ENCODE results near the gene NLGN4Y. TPM values are rescaled to one million over a fixed set of nuclear protein-coding genes. Genes with fewer than 3 reads are reported as not detected.

Gene NLGN4Y
- total and polyA plus RNA-seq, 2 of the 4 experiments (the other 2 are of a cell fraction): not detected

- H3K9me1 ChIP-seq (ENCODE audit: insufficient read depth, low read length): no peaks in the 10 kb centered on the region
- H3K27ac ChIP-seq (ENCODE audit: insufficient read depth, low read length): no peak overlapping the region
- H3K36me3 ChIP-seq (ENCODE audit: control insufficient read depth, insufficient read depth, low read length): no peaks in the 10 kb centered on the region
- no peak overlapping the region for H2BK15ac ChIP-seq (ENCODE audit: low read depth, low read length)
- H3K18ac ChIP-seq (ENCODE audit: low read depth, low read length): no peak overlapping the region
- no peak overlapping the region for H2BK120ac ChIP-seq (ENCODE audit: low read depth, low read length)
- no peaks in the 10 kb centered on the region for H3K27me3 ChIP-seq (ENCODE audit: control insufficient read depth, insufficient read depth, low read length)
- H3K9ac ChIP-seq (ENCODE audit: low read depth, low read length): no peak overlapping the region
- H4K20me1 ChIP-seq (ENCODE audit: insufficient read depth, low read length): no peaks in the 10 kb centered on the region
- H4K91ac ChIP-seq (ENCODE audit: insufficient read depth, low read depth, low read length): no peak overlapping the region
- H3K4me3 ChIP-seq (ENCODE audit: insufficient read depth, low read depth, low read length): no peak overlapping the region
- H2BK20ac ChIP-seq (ENCODE audit: low read depth, low read length): no peak overlapping the region
- DNase-seq: no peak
- no peak overlapping the region for H4K8ac ChIP-seq (ENCODE audit: low read depth in 2 of 2, low read length in 2 of 2)
- CTCF ChIA-PET: no interaction called here
- no peak for TF ChIP-seq ELK1 (IDR thresholded peaks at IDR 0.05; ENCODE audit: borderline replicate concordance, low read depth, low read length)
- no peak for TF ChIP-seq RAD21 (IDR thresholded peaks at IDR 0.05; ENCODE audit: low read length)
- no peak for TF ChIP-seq MXI1 (IDR thresholded peaks at IDR 0.05; ENCODE audit: borderline replicate concordance, low read depth, low read length)
- TF ChIP-seq RFX5 (IDR thresholded peaks at IDR 0.05; ENCODE audit: low read depth, low read length): no peak
- no peak for TF ChIP-seq RCOR1 (IDR thresholded peaks at IDR 0.05; ENCODE audit: insufficient replicate concordance, low read length)
- TF ChIP-seq BHLHE40 (IDR thresholded peaks at IDR 0.05; ENCODE audit: low read depth, low read length): no peak
- no peak for TF ChIP-seq MAFK (IDR thresholded peaks at IDR 0.05; ENCODE audit: low read depth, low read length)
- TF ChIP-seq SMC3 (IDR thresholded peaks at IDR 0.05; ENCODE audit: low read depth, low read length): no peak
- TF ChIP-seq CEBPB (IDR thresholded peaks at IDR 0.05; ENCODE audit: low read depth, low read length): no peak
- TF ChIP-seq POLR2A (IDR thresholded peaks at IDR 0.05; ENCODE audit: low read depth, low read length): no peak
- no peak for TF ChIP-seq USF2 (IDR thresholded peaks at IDR 0.05; ENCODE audit: low read depth, low read length)
- no peak for TF ChIP-seq NFE2L2 (IDR thresholded peaks at IDR 0.05; ENCODE audit: low read depth, low read length)
- no peak overlapping the region for H3K14ac ChIP-seq (replicated peaks; ENCODE audit: low read depth, low read length)
- in situ Hi-C loops (cut with MboI; ENCODE audit: low sequenced_read_pairs) (no loop called here), intact Hi-C loops (cut with micrococcal nuclease) (no loop called here), dilution Hi-C loops (cut with HindIII; ENCODE audit: low sequenced_read_pairs, unreplicated experiment) (no loop called here)
- no peak overlapping the region for H2AFZ ChIP-seq (replicated peaks; ENCODE audit: low read length, poor library complexity)
- H3K56ac ChIP-seq (ENCODE audit: extremely low read depth, insufficient read depth, low read length): no peak overlapping the region
- no peak overlapping the region for H3K4me2 ChIP-seq (ENCODE audit: low read depth, low read length)
- H3K4ac ChIP-seq (ENCODE audit: low read depth, low read length): no peak overlapping the region
- no peak for ATAC-seq (ENCODE audit: low read depth)
- no CpG with 5 or more reads among the region's 4 CpGs for WGBS, 2 experiments (ENCODE audit: extremely low coverage in 2 of 2, insufficient read length in 1 of 2)
- no peak overlapping the region for H4K5ac ChIP-seq (ENCODE audit: low read depth, low read length)
- H3K79me1 ChIP-seq (ENCODE audit: low read depth in 1 of 2, low read length in 2 of 2): no peaks in the 10 kb centered on the region
- no peak overlapping the region for H3K23ac ChIP-seq (ENCODE audit: low read depth, low read length)
- H2AK9ac ChIP-seq (replicated peaks; ENCODE audit: low read depth, low read length, poor library complexity): no peak overlapping the region
- no peaks in the 10 kb centered on the region for H3K9me3 ChIP-seq (ENCODE audit: control insufficient read depth, insufficient read depth, low read length)
- no peak overlapping the region for H2AK5ac ChIP-seq (ENCODE audit: low read depth, low read length)
- no peak overlapping the region for H2BK5ac ChIP-seq (ENCODE audit: low read depth, low read length, poor library complexity, severe bottlenecking)
- no peaks in the 10 kb centered on the region for H3K4me1 ChIP-seq (ENCODE audit: control insufficient read depth, insufficient read depth, low read length)
- POLR2A ChIA-PET (ENCODE audit: unreplicated experiment): no interaction called here
- no TSS peak for BruUV-seq (replicated peaks)
Observed at GRCh38 chrY:14586725-14587124, 62.4 kb downstream of the NLGN4Y start.

Measured in IMR-90 (cell line).